GM03348 (cell line): ENCODE results near the gene CHCHD10.
A peak's percentile ranks its signal among the peaks of the same experiment; 100 is the strongest.

Experiments used
- DNase-seq: peaks from one replicate; pipeline ENCODE4 v3.0.0; 2012; ENCODE audit warnings: low spot score

CHCHD10 gene

DNA sequence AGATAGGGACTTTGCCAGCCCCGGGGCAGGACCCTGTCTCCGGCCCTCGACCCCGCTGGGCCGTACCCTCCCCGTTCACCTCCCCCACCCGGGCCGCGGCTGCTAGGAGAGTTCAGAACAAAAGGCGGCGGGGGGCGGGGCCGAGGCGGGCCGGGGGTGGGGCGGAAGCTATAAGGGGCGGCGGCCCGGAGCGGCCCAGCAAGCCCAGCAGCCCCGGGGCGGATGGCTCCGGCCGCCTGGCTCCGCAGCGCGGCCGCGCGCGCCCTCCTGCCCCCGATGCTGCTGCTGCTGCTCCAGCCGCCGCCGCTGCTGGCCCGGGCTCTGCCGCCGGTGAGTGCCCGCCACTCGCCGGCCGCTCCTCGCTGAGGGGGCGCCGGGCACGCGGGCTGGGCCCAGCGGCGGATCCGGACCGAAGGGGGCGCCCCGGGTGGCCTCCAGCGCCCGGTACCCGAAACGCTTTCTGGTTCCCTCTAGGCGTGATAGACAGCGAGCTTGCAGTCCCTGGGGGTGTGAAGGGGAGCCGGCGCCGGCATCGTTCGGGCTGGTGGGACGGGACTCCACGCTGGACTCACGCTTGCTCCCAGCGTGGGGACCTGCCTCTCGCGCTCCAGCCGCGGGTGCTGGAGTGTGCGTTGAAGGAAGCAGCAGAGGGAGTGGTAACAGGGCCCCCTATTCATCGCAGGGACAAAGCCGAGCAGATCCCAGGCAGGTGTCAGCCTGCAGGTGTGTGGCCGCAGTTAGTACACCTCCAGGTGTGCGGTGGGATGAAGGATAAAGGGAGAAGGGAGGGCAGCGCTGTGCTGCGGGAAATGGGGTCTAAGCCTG, 5.1 kb upstream of the CHCHD10 start, which contains the start of gene MMP11:
Gene MMP11 (plus strand): TSS at position 201 of the 825 bp plus-strand sequence. CDS start 22 bp downstream, at position 223.
- peak; percentile 91 for DNase-seq

DNA sequence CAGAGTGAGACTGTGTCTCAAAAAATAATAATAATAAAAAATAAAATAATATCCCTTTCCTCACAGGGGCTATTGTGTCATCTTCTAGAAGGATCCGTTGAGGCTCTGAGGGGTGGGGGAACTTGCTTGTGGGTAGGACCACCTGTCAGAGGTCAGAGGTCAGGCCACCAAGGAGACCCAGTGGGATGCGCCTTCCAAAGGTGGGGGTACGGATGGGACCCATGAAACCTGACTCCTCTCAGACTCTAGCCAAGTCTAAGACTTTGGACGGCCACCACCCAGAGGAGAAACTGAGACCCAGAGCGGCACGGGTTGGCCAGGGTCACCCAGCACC, 4.5 kb upstream of the CHCHD10 start:
- no peak for DNase-seq

DNA sequence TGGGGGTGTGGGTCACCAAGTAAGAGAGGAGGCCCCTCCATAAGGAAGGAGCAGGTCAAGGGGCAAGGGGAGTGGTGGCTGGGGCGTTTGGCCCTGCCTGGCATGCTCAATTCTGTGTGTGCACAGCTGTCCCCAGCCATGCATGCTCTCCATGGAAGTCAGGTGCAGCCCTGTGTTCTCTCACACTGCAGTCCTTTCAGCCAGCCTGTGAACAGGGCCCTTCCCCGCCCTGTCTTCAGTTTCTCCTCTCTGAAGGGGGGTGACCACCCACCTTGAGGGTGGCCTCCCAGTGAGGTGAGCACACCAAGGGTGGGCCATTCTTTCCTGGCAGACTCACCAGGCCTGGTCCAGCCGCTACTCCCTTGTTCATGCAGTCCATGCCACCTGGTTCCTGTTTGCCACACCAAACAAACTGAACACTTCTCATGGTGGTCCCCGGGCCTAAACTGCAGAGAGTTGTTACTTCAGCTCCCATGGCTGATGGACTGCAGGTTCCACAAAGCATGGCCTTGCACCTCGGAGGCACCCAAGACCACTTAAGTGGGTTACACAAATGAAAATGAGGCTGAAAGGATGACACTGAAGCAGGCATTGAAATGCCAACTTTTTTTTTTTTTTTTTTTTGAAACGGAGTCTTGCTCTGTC, 1.7 kb upstream of the CHCHD10 start:
- no peak for DNase-seq

DNA sequence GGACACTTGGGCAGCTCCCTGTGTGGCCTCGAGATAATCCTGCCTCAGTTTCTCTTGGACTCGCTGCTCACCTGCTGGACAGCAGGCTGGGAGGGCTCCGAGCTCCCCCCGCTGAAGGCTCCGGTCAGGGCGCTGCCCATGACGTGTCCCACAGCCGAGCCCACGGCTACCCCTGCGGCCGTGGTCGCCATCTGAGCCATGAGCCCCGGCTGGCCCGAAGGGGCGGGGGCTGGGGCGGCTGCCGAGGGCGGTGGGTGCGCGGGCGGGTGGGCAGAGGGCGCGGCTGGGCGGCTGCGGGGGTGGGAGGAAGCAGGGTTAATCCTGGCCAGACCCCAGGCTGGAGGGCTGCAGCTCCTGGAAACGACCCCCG, 484 bp downstream of the CHCHD10 start:
- DNase-seq = no peak

DNA sequence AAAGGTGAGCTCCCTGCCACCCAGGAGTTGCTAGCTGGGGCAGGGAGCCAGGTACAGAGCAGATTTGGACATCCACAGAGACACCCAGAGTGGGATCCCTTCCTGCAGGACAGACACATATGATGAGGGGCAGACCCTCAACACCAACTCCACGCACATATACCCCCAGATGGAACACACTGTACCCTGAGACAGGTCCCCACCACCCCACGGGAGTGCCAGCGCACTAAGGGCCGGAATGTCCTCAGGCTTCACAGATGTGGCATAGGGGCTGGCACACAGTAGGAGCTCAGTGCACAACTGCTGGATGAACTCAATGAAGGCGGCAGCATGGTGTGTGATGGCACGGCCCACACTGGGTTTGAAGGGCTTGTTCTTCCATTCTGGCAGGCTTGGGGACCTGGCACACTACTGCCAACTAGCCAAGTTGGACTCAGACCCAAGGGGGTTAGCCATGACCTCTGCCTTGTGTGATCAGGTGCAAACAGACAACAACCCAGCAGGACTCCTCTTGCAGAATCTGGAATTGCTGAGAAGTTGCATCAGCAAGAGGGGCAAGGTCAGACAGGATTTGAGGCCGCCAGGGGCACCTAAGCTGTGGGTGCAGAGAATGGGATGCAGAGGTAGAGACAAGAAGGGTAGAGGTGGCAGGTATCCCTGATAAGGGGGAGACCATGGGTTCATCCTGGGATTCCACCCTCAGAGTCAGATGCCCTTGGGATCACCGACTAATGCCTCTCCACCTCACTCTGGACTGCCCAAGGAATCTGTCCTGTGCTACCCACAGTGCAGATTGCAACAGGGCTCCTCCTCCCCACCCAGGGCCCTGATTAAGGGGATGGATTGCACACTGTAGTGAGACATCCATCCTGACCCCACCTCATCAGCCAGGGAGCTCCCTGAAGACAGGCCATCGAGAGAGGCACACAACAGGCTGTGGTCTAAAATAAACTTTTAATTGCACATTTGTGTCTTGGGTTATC, 2.6 kb downstream of the CHCHD10 start:
- DNase-seq = no peak

DNA sequence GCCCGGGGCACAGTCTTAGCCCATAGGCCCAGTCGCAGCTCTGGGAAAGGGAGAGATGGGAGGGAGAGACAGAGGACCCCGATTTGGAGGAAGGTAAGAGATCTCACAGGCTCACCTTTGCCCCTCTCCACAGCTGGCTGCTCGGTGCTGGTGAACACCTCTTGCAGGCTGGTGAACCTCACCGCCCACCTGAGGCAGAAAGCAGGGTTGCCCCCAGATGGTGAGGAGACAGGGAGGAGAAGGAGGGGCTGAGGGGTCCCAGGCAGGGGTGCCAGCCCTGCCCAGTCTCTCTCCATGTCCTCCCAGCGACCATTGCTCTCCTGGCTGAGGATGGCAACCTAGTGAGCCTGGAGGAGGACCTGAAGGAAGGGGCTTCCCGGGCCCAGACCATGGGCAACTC, 3.8 kb downstream of the CHCHD10 start:
- no peak for DNase-seq

DNA sequence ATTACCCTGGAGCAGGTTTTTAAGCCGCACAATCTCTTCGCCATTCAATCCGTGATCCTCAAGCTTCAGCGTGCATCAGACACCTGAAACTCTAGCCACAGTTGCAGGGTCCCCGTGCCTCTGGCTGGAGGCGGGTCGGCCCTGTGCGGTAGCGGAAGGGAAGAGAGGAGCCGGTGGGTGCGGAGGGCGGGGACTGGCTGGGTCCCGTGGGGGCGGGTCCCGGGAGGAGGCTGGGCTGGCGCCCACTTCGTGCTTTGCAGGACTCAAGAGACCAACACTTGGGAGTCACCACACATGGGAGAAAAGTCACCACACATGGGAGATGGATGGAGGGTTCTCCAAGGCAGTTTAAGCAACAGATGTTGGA, 4.2 kb downstream of the CHCHD10 start:
- DNase-seq = peak; percentile 68

DNA sequence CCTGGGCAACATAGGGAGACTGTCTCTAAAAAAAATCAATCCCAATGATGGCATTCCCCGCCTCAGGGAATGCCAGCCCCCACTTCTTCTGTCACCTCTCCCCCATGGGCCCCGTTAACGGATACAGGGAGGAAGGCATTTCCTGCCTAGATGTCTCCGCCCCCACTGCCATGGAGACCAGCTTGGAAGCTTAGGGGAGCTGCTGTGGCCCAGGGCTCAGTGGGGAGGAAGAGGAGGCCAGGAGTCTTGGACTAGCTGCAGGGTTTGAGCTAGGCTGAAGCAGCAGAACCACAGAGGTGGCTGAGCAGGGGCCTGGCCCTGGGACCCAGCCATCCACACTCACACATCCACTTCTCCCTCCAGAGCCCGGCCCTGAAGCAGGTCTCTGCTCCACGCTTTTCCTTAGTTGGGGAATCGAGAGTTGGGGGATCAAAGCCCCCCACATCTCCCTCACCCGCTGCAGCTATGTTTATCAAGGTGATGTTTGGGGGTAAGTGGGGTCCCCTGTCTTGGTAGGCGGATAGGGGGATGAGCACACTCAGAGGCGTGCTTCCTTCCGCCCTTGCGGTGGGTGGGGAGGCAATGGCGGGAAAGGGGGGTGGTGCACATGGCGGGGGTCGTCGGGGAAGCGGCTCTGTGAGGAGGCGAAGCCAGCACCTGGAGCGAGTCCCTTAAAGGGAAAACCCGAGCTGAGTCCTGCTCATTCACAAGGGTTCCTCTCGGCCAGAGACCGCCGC, 4.8 kb downstream of the CHCHD10 start, which contains the start of gene C22orf15:
Gene C22orf15 (plus strand): TSS at position 149 of the 737 bp plus-strand sequence. CDS start 317 bp downstream, at position 466.
- peak; percentile 77 for DNase-seq

DNA sequence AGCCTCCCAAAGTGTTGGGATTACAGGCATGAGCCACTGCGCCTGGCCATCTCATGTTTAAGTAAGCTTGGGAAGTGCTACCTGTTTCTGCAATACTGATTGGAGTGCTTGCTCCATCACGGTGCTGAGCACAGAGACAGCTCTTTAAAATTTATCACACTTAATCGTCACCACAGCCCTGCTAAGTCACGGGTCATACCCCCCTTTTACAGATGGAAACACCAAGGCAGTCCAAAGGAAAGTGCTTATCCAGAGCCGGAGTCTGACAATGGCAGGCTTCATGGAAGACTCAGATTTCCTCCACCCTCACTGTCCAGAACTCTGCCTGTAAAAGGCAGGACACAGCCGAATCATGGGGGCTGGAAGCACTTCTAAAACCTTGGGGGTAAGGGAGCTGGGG, 7.7 kb downstream of the CHCHD10 start:
- DNase-seq = no peak

DNA sequence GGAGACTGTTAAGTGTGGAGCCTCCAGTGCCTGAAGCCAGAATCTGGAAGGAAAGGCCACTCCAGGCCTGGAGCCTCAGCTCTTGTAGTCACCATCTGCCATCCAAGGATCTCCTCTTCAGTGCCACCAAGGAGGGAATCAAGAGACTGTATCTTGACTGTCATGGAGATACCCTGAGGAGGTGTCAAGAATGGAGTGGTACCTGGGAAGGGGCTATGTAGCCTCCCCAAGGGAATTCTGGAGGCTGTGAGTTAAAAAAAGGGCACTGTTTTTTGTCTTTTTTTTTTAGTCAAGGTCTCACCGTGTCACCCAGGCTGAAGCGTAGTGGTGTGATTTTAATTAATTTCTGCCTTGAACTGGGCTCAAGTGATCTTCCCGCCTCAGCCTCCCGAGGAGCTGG, 8.2 kb downstream of the CHCHD10 start:
- no peak for DNase-seq

DNA sequence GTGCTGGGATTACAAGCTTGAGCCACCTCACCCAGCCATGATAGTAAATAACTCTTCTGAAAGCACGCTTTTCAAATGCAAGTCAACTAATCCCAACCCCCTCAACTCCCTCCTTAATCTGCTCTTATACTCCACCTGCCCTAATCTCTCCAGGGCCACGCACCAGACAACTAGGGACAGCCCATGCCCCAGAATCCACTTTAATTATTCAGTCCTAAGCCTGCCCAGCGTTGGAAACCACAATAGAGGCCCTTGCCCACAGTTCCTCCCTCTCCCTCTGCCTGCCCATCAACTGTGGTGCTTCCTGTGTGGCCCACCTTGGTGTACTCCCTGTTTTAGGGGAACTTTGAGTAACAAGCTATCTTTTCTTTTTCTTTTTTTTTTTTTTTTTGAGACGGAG, 10.9 kb downstream of the CHCHD10 start:
- DNase-seq = no peak

DNA sequence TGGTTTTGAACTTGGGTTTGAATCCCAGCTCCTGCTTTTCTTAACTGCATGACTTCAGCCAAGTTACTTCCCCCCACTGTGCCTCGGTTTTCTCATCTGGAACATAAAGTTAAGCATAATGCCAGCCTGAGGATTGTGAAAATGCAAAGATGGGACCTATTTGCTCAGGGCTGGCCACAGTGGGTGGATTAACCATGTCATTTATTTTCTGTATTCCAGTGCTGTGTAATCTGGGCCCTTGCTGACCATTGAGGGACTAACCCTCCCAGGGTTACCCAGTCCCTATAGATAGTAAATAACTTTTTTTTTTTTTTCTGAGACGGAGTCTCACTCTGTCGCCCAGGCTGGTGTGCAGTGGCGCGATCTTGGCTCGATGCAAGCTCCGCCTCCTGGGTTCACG, 12.1 kb downstream of the CHCHD10 start:
- no peak for DNase-seq

DNA sequence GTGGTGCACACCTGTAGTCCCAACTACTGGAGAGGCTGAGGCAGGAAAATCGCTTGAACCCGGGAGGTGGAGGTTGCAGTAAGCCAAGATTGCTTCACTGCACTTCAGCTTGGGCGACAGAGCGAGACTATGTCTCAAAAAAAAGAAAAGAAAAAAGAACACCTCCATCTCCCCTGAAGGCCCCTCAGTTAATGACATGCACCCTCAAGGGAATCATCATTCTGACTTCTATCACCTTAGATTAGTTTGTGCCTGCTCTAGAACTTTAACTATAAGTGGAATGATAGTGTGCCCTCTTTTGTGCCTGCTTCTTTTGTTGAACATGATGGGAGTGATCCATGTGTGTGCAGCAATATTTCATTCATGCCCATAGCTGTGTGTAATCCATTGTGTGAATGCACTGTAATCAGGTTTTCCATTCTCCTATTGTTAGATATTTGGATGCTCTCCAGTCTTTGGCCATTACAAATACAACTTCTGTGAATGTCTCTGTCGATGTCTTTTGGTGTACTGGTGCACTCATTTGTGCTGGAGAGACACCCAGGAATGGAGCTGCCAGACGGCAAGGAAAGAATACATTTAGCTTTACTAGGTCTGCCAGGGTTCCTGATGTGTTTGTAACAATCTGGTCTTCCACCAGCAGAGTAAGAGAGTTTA, 12.7 kb downstream of the CHCHD10 start:
- no peak for DNase-seq

DNA sequence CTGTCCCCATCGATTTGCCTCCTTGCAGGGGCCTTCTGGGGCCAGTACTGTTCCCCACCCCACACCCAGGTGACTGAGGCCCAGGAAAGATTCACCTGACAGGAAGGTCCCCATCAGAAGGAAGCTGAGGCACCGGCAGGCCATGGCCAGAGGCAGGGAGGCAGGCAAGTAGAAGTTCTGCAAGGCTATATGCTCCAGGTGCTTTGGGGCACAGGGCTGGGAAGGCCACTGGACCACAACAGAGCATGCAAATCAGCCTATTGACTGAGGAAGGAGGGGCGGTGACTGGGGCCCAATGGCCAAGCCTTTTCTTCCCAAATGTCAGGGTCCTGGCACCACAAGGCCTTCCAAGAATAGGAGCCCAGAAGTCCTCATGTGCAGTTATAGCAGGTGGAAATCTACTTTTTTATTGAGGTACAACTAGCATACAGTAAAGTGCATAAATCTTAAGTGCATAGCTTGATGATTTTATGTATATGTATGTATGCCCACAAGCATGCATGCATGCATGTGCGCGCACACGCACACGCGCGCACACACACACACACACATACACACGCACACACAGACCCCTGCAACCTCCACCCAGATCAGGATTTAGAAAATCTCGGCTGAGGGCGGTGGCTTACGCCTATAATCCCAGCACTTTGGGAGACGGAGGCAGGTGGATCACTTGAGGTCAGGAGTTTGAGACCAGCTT, 13.4 kb downstream of the CHCHD10 start, which contains the start of gene VPREB3:
Gene VPREB3 (minus strand): TSS at position 206 of the 700 bp plus-strand sequence. CDS start 62 bp downstream, at position 144.
- no peak for DNase-seq

DNA sequence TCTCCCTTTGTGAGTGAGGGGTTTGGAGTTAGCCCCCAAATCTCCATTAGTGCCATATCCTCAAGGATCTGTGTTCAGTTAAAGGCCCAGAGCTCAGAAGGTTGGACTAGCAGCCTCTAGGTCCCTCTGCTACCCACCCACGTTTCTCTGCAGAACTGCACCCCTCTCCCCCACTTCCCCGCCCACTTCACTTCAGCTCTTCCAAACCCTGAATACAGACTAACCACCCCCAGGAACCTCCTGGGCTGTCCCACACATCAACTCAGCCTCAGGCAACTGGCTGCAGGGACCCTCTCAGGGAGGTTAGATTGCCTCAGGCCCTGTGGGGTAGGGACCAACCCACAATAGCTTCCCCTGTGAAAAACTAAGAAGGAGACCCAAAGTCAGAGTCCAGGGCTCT, 14.4 kb downstream of the CHCHD10 start:
- no peak for DNase-seq

DNA sequence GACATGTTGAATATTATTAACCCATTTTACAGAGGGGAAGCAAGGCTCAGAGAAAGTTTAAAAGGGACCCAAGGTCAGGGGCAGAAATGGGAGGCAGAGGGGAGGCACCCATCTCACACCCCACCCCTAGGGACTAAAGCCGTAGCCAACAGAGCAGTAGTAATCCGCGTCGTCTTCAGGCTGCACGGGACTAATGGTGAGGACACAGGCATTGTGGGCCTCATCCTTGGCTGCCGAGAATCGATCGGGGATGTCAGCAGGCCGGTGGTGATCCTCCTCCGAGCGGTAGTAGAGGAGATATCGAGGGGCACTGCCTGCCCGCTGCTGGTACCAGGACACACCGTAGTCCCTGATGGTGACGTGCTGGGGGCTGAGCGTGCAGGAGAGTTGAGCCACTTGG, 15.0 kb downstream of the CHCHD10 start:
- DNase-seq = no peak

DNA sequence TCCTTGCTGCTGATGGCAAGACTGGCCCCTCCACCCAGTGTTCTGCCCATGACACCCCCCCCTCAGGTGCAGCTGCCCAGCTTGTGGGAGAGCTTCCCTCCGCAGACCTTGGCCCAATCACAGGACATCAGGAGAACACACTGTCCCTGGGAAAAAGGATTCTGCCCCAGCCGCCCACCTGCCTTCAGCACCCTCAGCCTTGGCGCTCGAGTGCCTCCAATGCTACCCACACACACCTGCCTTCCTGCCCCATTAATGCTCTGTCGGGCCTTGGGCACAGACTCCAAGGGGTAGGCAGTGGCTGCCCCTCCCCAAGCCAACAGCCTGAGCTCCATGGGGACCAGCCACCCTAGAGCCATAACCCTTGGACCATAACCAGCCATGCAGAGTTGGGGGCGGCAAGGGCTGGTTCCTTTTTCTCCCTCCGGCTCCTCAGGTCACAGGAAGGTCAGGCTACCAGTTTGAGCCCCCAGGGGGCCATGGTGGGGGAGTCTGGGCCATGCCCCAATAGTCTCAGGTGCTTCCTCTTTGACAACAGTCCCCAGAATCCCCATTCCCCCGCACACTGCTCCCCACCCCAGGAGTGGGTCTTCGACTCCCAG, 15.6 kb downstream of the CHCHD10 start:
- no peak for DNase-seq

DNA sequence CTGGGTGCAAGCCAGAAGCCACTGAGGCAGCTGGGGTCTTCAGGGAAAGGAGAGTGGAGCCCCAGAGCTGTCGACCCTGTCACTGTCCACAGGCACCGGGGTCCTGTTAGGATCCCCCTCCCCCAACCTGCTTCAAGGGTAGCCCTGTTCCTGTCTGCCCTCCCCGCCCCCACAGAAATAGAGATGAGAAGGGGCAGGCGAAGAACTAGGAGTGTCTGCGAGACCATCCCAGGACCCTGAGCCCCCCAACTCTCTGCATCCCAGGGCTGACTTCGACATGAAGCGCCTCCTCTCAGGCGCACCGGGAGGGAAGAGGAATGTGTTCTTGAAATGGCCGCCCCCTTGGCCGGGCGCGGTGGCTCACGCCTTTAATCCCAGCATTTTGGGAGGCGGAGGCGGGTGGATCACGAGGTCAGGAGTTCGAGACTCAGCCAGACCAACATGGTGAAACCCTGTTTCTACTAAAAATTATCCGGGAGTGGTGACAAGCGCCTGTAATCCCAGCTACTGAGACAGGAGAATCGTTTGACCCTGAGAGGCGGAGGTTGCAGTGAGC, 16.3 kb downstream of the CHCHD10 start:
- no peak for DNase-seq

DNA sequence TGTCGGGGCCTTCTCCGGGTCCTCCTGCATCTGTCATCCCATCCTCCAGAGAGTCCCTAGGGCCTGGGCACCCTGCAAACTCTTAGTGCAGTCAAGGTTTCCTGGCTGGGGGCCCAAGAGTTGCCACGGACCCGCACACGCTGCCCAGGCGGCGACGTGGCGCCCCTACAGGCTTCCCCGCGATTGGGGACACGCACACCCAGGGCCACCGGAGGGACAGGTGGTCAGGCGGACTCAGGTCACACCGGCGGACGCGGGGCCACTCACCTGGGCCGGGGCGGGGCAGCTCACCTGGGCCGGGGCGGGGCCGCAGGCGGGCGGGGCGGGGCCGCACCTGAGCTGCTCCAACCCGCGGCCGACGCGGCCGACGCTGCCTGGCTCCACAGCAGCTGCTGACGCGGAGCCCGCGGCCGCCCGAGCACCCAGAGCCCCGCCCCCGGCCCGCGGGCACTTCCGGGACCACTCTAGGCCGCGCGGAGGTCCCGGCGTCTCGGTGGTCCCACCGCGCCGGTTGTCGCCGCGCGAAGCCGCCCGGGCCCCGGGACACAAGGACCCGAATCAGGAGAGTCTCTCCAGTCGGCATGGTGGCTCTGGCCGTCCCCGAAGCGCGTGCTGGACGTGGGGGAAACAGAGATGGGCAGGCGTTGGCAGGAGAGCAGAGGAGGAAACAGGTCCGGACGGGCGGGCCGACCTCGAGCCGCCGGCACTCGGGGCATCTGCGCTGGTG, 16.9 kb downstream of the CHCHD10 start, which contains the start of gene ZNF70:
Gene ZNF70 (minus strand): TSS at position 399 of the 727 bp plus-strand sequence. CDS start 5,972 bp downstream, outside the sequence.
- DNase-seq = peak; percentile 94
